Panc1 (cell line): Measurements from ENCODE around the gene MDFI. TPM values are rescaled to one million over a fixed set of nuclear protein-coding genes. Genes with fewer than 3 reads are reported as not detected.
"Not testable (repeated sequence)": the region's sequence is repeated elsewhere in the genome, so short reads cannot be mapped to it uniquely, and the experiment has no call there.

ENCODE experiments used
- ATAC-seq: fragments of 200-7000 bp; cut with Tn5 transposase; 2 replicates; pipeline ENCODE4 v1.9.1; 2020; ENCODE audit warnings: mild to moderate bottlenecking, moderate library complexity
- BruUV-seq: library from RNA; stranded (reverse); fragments of 400-500 nt; replicated peaks from 2 replicates; lab custom pipeline; 2021; lab: Mats Ljungman, UMichigan
- CTCF ChIA-PET: fragments of 300-600 bp; sonication (Branson Sonifier 250); formaldehyde crosslinking; loops from one replicate; lab custom pipeline; 2022; ENCODE audit warnings: antibody characterized with exemption; lab: Charles Lee
- POLR2A ChIA-PET: fragments of 300-600 bp; sonication (Branson Sonifier 250); formaldehyde crosslinking; loops from one replicate; lab custom pipeline; 2022; ENCODE audit warnings: antibody characterized with exemption; lab: Charles Lee
- DNase-seq: peaks from one replicate; pipeline ENCODE4 v3.0.0-alpha.2; 2010; ENCODE audit warnings: low read depth, low spot score
- H3K27ac ChIP-seq: 2 replicates; pipeline ENCODE4 v1.5.1; 2011; ENCODE audit warnings: mild to moderate bottlenecking, low read length, inconsistent platforms
- H3K27me3 ChIP-seq: fragments of 200-500 bp; sonication (Bioruptor generic); 2 replicates; pipeline ENCODE4 v1.6.0; 2014; ENCODE audit warnings: low read length, inconsistent platforms; ENCODE audit not compliant: control insufficient read depth, insufficient read depth
- H3K36me3 ChIP-seq: fragments of 200-500 bp; sonication (Bioruptor generic); 2 replicates; pipeline ENCODE4 v1.5.1; 2014; ENCODE audit warnings: inconsistent platforms, mild to moderate bottlenecking, low read length, moderate library complexity; ENCODE audit not compliant: control insufficient read depth, insufficient read depth
- H3K4me1 ChIP-seq: 2 replicates; pipeline ENCODE4 v1.5.1; 2011; ENCODE audit warnings: inconsistent platforms, mild to moderate bottlenecking, low read length, moderate library complexity; ENCODE audit not compliant: control insufficient read depth, insufficient read depth
- H3K4me3 ChIP-seq, 2 experiments: 2 replicates each; pipeline ENCODE4 v1.5.1; 2011 to 2012; ENCODE audit warnings: low read depth in 2 of 2, low read length in 2 of 2, mild to moderate bottlenecking in 2 of 2, inconsistent platforms in 1 of 2, moderate library complexity in 1 of 2
- H3K9me3 ChIP-seq: fragments of 200-500 bp; sonication (Bioruptor generic); 2 replicates; pipeline ENCODE4 v1.5.1; 2014; ENCODE audit warnings: low read depth, mild to moderate bottlenecking, inconsistent platforms, low read length, moderate library complexity; ENCODE audit not compliant: control insufficient read depth, insufficient read depth
- POLR2AphosphoS5 ChIP-seq: IDR thresholded peaks from 2 replicates; pipeline ENCODE4 v1.6.1; 2012; ENCODE audit warnings: mild to moderate bottlenecking, low read depth, low read length, moderate library complexity
- SIN3A ChIP-seq: IDR thresholded peaks from 2 replicates; pipeline ENCODE4 v1.6.1; 2012; ENCODE audit warnings: low read depth, mild to moderate bottlenecking, low read length, moderate library complexity, borderline replicate concordance; ENCODE audit not compliant: insufficient read depth
- TCF7L2 ChIP-seq: IDR thresholded peaks from 2 replicates; pipeline ENCODE4 v1.6.1; 2011; ENCODE audit warnings: mild to moderate bottlenecking, low read depth, low read length, inconsistent platforms
- in situ Hi-C: cut with HindIII; loops from 2 replicates; pipeline ENCODE4 v1.10.0; 2016; ENCODE audit warnings: low sequenced_read_pairs, low pct_unique_long_range_greater_than_20kb
- intact Hi-C: fragments of 100-400 bp; cut with micrococcal nuclease; formaldehyde crosslinking; loops from one replicate; pipeline ENCODE4 v1.10.0; 2022; ENCODE audit not compliant: unreplicated experiment
- total RNA-seq: library from RNA; stranded (reverse); gene quantifications from one replicate; pipeline ENCODE4 v1.2.1, GENCODE V29; 2021; ENCODE audit not compliant: unreplicated experiment
- TF ChIP-seq, protein P1 (sequence below): fragments of 450-650 bp; IDR thresholded peaks from 2 replicates; pipeline ENCODE4 v1.5.1; 2017; ENCODE audit warnings: mild to moderate bottlenecking
- TF ChIP-seq, protein P2 (sequence below), 2 experiments: IDR thresholded peaks; 2 replicates each; pipeline ENCODE4 v1.6.1; 2011 to 2012; ENCODE audit warnings: low read depth in 2 of 2, control low read depth in 1 of 2, low read length in 1 of 2, mild to moderate bottlenecking in 1 of 2, moderate library complexity in 1 of 2; ENCODE audit not compliant: insufficient read depth in 1 of 2

The MDFI gene
- total RNA-seq, 1 experiment from 2014 or later = 0.54 TPM

- ATAC-seq (no peak), DNase-seq (no peak)
- Histone ChIP-seq H3K27ac (no peak overlapping the region), H3K27me3 (no peaks in the 10 kb centered on the region), H3K36me3 (no peaks in the 10 kb centered on the region), H3K4me3 (no peak overlapping the region), H3K4me1 (no peaks in the 10 kb centered on the region), H3K9me3 (no peaks in the 10 kb centered on the region)
- intact Hi-C loops = no loop called here
- POLR2A ChIA-PET = interaction anchor here (0.6 kb wide), 1 partner anchor 253 kb away, joined by 3 read pairs; no protein-coding TSS in a partner anchor
- BruUV-seq = no TSS peak
- CTCF ChIA-PET = no interaction called here
- in situ Hi-C loops = no loop called here
- TF ChIP-seq, protein P1, sequence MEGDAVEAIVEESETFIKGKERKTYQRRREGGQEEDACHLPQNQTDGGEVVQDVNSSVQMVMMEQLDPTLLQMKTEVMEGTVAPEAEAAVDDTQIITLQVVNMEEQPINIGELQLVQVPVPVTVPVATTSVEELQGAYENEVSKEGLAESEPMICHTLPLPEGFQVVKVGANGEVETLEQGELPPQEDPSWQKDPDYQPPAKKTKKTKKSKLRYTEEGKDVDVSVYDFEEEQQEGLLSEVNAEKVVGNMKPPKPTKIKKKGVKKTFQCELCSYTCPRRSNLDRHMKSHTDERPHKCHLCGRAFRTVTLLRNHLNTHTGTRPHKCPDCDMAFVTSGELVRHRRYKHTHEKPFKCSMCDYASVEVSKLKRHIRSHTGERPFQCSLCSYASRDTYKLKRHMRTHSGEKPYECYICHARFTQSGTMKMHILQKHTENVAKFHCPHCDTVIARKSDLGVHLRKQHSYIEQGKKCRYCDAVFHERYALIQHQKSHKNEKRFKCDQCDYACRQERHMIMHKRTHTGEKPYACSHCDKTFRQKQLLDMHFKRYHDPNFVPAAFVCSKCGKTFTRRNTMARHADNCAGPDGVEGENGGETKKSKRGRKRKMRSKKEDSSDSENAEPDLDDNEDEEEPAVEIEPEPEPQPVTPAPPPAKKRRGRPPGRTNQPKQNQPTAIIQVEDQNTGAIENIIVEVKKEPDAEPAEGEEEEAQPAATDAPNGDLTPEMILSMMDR = no peak
- no peak for TF ChIP-seq TCF7L2
- TF ChIP-seq, protein P2, sequence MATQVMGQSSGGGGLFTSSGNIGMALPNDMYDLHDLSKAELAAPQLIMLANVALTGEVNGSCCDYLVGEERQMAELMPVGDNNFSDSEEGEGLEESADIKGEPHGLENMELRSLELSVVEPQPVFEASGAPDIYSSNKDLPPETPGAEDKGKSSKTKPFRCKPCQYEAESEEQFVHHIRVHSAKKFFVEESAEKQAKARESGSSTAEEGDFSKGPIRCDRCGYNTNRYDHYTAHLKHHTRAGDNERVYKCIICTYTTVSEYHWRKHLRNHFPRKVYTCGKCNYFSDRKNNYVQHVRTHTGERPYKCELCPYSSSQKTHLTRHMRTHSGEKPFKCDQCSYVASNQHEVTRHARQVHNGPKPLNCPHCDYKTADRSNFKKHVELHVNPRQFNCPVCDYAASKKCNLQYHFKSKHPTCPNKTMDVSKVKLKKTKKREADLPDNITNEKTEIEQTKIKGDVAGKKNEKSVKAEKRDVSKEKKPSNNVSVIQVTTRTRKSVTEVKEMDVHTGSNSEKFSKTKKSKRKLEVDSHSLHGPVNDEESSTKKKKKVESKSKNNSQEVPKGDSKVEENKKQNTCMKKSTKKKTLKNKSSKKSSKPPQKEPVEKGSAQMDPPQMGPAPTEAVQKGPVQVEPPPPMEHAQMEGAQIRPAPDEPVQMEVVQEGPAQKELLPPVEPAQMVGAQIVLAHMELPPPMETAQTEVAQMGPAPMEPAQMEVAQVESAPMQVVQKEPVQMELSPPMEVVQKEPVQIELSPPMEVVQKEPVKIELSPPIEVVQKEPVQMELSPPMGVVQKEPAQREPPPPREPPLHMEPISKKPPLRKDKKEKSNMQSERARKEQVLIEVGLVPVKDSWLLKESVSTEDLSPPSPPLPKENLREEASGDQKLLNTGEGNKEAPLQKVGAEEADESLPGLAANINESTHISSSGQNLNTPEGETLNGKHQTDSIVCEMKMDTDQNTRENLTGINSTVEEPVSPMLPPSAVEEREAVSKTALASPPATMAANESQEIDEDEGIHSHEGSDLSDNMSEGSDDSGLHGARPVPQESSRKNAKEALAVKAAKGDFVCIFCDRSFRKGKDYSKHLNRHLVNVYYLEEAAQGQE (IDR thresholded peaks at IDR 0.05; ENCODE audit: insufficient read depth in 1 of 2, low read depth in 2 of 2, low read length in 1 of 2) = no peak
- no peak for TF ChIP-seq POLR2AphosphoS5
- TF ChIP-seq SIN3A = no peak
Observed at GRCh38 chr6:41615311-41615710, 23.0 kb upstream of the MDFI start.

DNA sequence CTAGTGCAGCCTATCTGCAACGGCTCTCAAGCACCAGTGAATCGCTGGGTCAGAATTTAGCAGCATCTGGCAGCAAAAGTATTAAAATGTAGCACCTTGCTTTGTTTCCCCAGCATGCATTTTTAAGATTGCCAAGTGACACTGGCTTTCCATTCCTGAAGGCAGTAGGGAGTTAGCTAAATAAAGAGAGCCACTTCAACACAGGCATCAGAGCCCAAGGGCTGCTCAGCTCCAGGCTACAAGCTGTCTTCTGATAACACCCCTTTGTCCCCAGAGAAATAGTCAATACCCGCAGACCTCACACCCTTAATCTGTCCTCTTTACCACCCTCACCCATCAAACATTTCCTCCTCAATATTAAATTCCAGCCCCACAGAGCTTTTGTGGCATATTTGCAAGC lies 19.7 kb upstream of the MDFI start:
- BruUV-seq = no TSS peak
- H3K4me1 ChIP-seq = no peaks in the 10 kb centered on the region
- H3K27me3 ChIP-seq = no peaks in the 10 kb centered on the region
- no peak for ATAC-seq
- TF ChIP-seq, protein P1 = no peak
- no peak for TF ChIP-seq TCF7L2
- no peak for TF ChIP-seq POLR2AphosphoS5
- no peak for TF ChIP-seq SIN3A
- TF ChIP-seq, protein P2 (IDR thresholded peaks at IDR 0.05; ENCODE audit: insufficient read depth in 1 of 2, low read depth in 2 of 2, low read length in 1 of 2) = no peak
- in situ Hi-C loops = no loop called here
- intact Hi-C loops = no loop called here
- ChIA-PET POLR2A (no interaction called here), CTCF (interaction anchor here (0.6 kb wide), 1 partner anchor 196 kb away, joined by 8 read pairs; no protein-coding TSS in a partner anchor)
- no peak for DNase-seq
- peaks cover 3% of the 10 kb centered on the region; the same call in 1 of the 2 replicates for H3K9me3 ChIP-seq
- no peak overlapping the region for H3K27ac ChIP-seq
- H3K4me3 ChIP-seq = no peak overlapping the region
- no peaks in the 10 kb centered on the region for H3K36me3 ChIP-seq

DNA sequence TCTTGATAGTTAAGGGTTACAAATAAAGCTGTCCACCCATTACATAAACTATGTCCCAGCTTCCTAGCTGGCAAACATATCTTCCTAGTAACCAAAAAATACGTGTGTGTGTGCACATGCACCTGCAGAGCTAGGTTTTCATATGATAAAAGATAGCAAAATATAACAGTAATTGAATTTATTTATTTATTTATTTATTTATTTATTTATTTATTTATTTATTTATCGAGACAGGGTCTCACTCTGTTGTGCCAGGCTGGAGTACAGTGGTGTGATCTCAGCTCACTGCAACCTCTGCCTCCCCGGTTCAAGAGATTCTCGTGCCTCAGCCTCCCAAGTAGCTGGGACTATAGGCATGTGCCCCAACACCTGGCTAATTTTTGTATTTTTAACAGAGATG lies 19.1 kb upstream of the MDFI start:
- DNase-seq, H3K36me3 ChIP-seq, POLR2A ChIA-PET, H3K4me3 ChIP-seq, H3K27me3 ChIP-seq, ATAC-seq, in situ Hi-C loops, BruUV-seq, H3K4me1 ChIP-seq, intact Hi-C loops, H3K9me3 ChIP-seq, H3K27ac ChIP-seq: not testable (repeated sequence)
- CTCF ChIA-PET = interaction anchor here (0.6 kb wide), 1 partner anchor 197 kb away, joined by 8 read pairs; no protein-coding TSS in a partner anchor
